PFSK-1 (cell line): Measurements from ENCODE around the gene COL12A1.

Experiments
- FOXP2 ChIP-seq: optimal IDR thresholded peaks from 2 replicates; pipeline ENCODE3; 2011; ENCODE audit warnings: borderline replicate concordance, control low read depth, inconsistent platforms; ENCODE audit not compliant: insufficient read depth; ENCODE audit errors: extremely low read length, extremely low read depth
- POLR2AphosphoS5 ChIP-seq: IDR thresholded peaks from 2 replicates; pipeline ENCODE4 v1.6.1; 2012; ENCODE audit warnings: low read depth, mild to moderate bottlenecking, control low read depth, low read length, moderate library complexity
- SIN3A ChIP-seq: IDR thresholded peaks from 2 replicates; pipeline ENCODE4 v1.6.1; 2012; ENCODE audit warnings: mild to moderate bottlenecking, low read length, moderate library complexity, borderline replicate concordance; ENCODE audit not compliant: insufficient read depth
- TAF1 ChIP-seq: IDR thresholded peaks from 2 replicates; pipeline ENCODE4 v1.6.1; 2012; ENCODE audit warnings: low read length, control low read depth, borderline replicate concordance; ENCODE audit not compliant: insufficient read depth
- TF ChIP-seq, protein P1 (sequence below), 2 experiments: IDR thresholded peaks; 2 replicates each; pipeline versions ENCODE4 v1.6.1 to v1.8.0; 2011 to 2012; ENCODE audit warnings: low read depth in 2 of 2, low read length in 2 of 2, control low read depth in 1 of 2, inconsistent platforms in 1 of 2, mild to moderate bottlenecking in 1 of 2, moderate library complexity in 1 of 2; ENCODE audit not compliant: insufficient read depth in 1 of 2

GRCh38 chr6:75114195-75114594 lies 91.7 kb downstream of the COL12A1 start:
- TF ChIP-seq POLR2AphosphoS5 (no peak), TAF1 (no peak), FOXP2 (no peak), SIN3A (no peak)
- TF ChIP-seq, protein P1, sequence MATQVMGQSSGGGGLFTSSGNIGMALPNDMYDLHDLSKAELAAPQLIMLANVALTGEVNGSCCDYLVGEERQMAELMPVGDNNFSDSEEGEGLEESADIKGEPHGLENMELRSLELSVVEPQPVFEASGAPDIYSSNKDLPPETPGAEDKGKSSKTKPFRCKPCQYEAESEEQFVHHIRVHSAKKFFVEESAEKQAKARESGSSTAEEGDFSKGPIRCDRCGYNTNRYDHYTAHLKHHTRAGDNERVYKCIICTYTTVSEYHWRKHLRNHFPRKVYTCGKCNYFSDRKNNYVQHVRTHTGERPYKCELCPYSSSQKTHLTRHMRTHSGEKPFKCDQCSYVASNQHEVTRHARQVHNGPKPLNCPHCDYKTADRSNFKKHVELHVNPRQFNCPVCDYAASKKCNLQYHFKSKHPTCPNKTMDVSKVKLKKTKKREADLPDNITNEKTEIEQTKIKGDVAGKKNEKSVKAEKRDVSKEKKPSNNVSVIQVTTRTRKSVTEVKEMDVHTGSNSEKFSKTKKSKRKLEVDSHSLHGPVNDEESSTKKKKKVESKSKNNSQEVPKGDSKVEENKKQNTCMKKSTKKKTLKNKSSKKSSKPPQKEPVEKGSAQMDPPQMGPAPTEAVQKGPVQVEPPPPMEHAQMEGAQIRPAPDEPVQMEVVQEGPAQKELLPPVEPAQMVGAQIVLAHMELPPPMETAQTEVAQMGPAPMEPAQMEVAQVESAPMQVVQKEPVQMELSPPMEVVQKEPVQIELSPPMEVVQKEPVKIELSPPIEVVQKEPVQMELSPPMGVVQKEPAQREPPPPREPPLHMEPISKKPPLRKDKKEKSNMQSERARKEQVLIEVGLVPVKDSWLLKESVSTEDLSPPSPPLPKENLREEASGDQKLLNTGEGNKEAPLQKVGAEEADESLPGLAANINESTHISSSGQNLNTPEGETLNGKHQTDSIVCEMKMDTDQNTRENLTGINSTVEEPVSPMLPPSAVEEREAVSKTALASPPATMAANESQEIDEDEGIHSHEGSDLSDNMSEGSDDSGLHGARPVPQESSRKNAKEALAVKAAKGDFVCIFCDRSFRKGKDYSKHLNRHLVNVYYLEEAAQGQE (IDR thresholded peaks at IDR 0.05; ENCODE audit: insufficient read depth in 1 of 2, low read depth in 2 of 2, low read length in 2 of 2), result no peak
